Left ventricle myocardium inferior (tissue), 1 donor: ENCODE data around the gene CENPB. TPM values are rescaled to one million over a fixed set of nuclear protein-coding genes. Genes with fewer than 3 reads are reported as not detected.
A peak's percentile ranks its signal among the peaks of the same experiment; 100 is the strongest.

Source experiments
- DNase-seq: peaks from one replicate; pipeline ENCODE4 v3.0.0-alpha.2; 2020
- H3K27ac ChIP-seq: fragments of 200-600 bp; replicated peaks from 2 replicates; pipeline ENCODE4 v1.8.0; 2021
- H3K27me3 ChIP-seq: fragments of 200-600 bp; 2 replicates; pipeline ENCODE4 v1.8.0; 2021; ENCODE audit warnings: low read depth
- H3K36me3 ChIP-seq: fragments of 200-600 bp; 2 replicates; pipeline ENCODE4 v1.8.0; 2021
- H3K4me1 ChIP-seq: fragments of 200-600 bp; 2 replicates; pipeline ENCODE4 v1.8.0; 2021
- H3K4me3 ChIP-seq: fragments of 200-600 bp; 2 replicates; pipeline ENCODE4 v1.8.0; 2021; ENCODE audit warnings: mild to moderate bottlenecking, moderate library complexity
- H3K9me3 ChIP-seq: fragments of 200-600 bp; replicated peaks from 2 replicates; pipeline ENCODE4 v1.8.0; 2021
- intact Hi-C: fragments of 100-400 bp; cut with micrococcal nuclease; formaldehyde crosslinking; loops from one replicate; pipeline ENCODE4 v1.11.0; 2022
- total RNA-seq: library from RNA; stranded (reverse); fragmentation: NEBNext Ultra II Directional; extraction: Animal tissue kit (Norgen Biotek cat#: 25700); gene quantifications from one replicate; pipeline ENCODE4 v1.2.1, GENCODE V29; 2021
- TF ChIP-seq, protein P1 (sequence below): fragments of 200-600 bp; IDR thresholded peaks from 2 replicates; pipeline ENCODE4 v1.8.0; 2021; ENCODE audit warnings: antibody characterized with exemption, mild to moderate bottlenecking, borderline replicate concordance
- donor health status: DM: no; HTN: yes; CAD: no; lungs with severe emphysema.

CENPB gene
- total RNA-seq, 1 donor from 2014 or later, result 70.7 TPM

DNA sequence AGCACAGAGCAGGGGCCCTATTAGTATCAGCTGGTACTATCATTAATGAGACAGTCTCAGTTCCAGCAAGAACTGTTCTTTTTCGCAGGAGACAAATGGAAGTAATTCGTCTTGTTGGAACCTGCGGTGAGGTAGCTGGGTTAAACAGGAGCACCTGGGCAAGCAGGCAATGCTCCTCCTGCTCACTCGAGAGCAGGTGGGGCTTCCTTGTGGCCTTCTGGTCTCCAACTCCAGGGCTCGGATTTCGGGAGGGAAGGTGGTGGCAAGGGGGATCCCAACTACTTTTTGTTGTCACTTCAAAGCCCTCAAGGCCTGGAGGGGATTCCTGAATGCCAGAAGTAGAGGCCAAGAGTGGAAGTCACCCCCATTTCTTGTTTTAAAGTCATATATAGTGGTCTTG, 3.9 kb downstream of the CENPB start:
- TF ChIP-seq, protein P1, sequence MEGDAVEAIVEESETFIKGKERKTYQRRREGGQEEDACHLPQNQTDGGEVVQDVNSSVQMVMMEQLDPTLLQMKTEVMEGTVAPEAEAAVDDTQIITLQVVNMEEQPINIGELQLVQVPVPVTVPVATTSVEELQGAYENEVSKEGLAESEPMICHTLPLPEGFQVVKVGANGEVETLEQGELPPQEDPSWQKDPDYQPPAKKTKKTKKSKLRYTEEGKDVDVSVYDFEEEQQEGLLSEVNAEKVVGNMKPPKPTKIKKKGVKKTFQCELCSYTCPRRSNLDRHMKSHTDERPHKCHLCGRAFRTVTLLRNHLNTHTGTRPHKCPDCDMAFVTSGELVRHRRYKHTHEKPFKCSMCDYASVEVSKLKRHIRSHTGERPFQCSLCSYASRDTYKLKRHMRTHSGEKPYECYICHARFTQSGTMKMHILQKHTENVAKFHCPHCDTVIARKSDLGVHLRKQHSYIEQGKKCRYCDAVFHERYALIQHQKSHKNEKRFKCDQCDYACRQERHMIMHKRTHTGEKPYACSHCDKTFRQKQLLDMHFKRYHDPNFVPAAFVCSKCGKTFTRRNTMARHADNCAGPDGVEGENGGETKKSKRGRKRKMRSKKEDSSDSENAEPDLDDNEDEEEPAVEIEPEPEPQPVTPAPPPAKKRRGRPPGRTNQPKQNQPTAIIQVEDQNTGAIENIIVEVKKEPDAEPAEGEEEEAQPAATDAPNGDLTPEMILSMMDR, result no peak
- peaks cover 6% of the 10 kb centered on the region for H3K36me3 ChIP-seq
- intact Hi-C loops, result no loop called here
- H3K4me1 ChIP-seq, result peaks cover 62% of the 10 kb centered on the region
- H3K4me3 ChIP-seq, result no peak overlapping the region
- H3K27me3 ChIP-seq, result no peaks in the 10 kb centered on the region
- H3K27ac ChIP-seq, result no peak overlapping the region
- DNase-seq, result no peak
- H3K9me3 ChIP-seq, result no peaks in the 10 kb centered on the region

DNA sequence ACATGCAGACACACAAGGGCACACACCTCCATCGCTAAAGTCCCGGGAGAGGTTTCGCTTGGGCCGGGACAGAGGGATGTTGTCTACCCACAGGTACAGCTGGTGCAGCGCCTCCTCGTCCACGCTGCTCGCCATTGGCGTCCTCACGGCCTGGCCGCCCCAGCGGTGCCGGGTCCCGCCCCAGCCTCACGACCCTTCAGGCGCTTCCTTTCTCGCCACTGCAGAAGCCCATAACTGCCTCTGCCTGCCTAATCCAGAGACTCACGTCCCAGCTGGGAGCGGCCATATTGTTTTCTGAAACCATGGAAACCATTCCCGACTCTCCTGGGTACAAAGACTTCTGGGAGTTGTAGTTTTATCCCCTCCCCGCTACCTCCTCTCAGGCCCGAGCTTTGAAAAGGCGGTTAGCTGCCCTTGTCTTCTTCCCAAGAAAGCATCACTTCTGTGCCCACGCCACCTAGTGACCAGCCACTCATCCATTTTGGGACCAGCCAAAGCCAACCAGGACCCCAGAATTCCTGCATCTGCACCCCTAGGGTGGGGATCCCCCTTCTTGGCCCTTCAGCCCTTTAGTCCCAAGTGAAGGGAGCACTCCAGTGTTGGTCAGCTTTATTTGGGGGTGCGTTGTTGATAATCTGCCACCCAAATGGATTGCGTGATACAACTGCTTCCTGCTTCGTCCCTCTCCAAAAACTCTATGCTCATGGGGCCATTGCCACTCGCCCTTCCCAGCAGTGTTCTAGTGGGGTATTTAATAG, 5.2 kb downstream of the CENPB start, which contains the start of gene SPEF1:
Gene SPEF1, minus strand, starts transcription at position 296 of the 758 bp plus-strand sequence. Its CDS starts 161 bp downstream, at position 135.
- TF ChIP-seq, protein P1, result peak; percentile 44
- peak; percentile 62 for DNase-seq
- H3K27me3 ChIP-seq, result no peaks in the 10 kb centered on the region
- intact Hi-C loops, result no loop called here
- H3K27ac ChIP-seq, result peak within 1 kb of the TSS; percentile 62
- H3K9me3 ChIP-seq, result no peaks in the 10 kb centered on the region
- peak within 1 kb of the TSS; percentile 66 for H3K4me3 ChIP-seq
- H3K4me1 ChIP-seq, result peaks cover 61% of the 10 kb centered on the region
- H3K36me3 ChIP-seq, result peaks cover 6% of the 10 kb centered on the region

DNA sequence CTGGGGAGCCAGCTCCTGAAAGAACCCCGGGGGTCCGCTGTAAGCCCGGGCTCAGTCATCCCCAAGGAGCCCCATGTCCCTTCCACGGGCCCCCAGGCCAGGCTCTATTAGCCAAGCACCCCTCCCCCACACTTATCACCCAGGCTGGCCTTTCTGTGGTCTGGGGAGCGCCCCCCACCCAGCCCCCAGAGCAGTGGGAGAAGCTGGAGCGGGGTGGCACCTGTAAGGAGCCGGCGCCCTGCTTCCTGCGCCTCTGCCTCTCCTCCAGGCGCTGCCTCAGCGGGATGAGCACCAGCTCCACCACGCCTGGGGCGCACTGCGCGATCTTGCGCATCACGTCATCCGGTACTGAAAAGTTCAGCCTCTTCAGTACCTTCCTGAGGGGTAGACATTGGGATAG, 7.6 kb downstream of the CENPB start:
- H3K4me3 ChIP-seq, result no peak overlapping the region
- peaks cover under 1% of the 10 kb centered on the region for H3K36me3 ChIP-seq
- H3K4me1 ChIP-seq, result peaks cover 38% of the 10 kb centered on the region
- no peaks in the 10 kb centered on the region for H3K9me3 ChIP-seq
- DNase-seq, result no peak
- H3K27me3 ChIP-seq, result no peaks in the 10 kb centered on the region
- H3K27ac ChIP-seq, result no peak overlapping the region
- TF ChIP-seq, protein P1, result no peak
- intact Hi-C loops, result no loop called here

DNA sequence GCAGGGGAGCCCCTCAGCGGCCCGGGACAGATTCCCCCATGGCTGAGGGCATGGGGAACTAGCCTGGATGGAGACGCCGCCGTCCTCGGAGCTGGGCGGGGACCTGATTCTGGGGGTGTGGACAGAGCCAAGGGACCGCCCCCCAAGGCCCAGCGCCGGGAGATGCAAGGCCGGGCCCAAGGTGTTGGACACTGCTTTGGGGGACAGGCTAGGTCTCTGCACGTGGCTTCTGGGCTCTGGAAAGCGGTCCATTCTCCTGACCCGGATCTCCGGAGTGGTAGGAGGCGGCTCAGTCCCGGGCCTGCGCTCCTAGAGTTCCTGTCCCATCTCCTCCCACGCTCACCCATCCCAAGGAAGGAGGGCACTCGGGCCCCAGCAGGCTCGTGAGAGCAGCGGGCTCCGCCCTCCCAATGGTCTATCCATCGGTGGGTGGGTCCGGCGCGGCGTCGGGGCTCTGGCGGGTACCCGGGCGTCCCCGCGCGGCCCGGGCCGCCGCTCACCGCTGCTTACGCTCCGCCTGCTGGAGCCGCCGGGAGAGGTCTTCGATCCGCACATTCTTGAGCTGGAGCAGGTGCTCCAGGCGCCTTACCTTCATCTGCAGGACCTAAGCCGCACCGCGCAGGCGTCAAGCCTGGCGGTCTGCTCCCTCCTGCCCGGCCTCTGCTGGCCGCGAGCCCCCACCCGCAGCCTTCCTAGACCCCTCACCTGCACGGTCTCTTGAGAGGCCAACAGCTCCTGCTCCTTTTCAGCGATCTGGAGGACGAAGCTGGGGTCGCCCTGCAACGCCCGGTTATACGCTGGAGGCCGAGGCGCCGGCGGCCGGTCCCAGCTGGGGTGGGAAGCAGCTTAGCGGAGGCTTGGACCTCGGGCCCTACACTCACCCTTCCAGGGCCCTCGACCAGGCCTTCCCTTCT, 8.6 kb downstream of the CENPB start:
- DNase-seq, result peak; percentile 77
- Histone ChIP-seq H3K4me3 (peak overlapping the region; percentile 69), H3K27ac (peak overlapping the region; percentile 16), H3K9me3 (no peaks in the 10 kb centered on the region), H3K27me3 (no peaks in the 10 kb centered on the region), H3K4me1 (peaks cover 29% of the 10 kb centered on the region), H3K36me3 (no peaks in the 10 kb centered on the region)
- TF ChIP-seq, protein P1, result no peak
- intact Hi-C loops, result no loop called here

DNA sequence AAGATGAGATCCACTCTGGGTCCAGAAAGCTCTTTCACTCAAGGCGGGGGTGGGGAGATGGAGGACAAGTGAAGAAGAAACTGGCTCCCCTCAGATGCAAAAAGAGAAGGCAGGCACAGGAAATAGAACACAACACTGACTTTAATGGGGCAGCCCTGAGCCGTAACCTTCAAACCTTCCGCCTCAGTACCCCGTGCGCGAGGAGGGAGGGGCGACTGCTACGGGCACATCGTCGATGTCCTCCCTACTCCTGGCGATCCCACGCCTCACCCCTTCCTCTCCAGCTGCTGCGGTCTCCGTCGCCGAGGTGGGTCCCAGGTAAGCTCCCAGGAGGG, 9.2 kb downstream of the CENPB start:
- no peaks in the 10 kb centered on the region for H3K9me3 ChIP-seq
- TF ChIP-seq, protein P1, result no peak
- peak overlapping the region; percentile 16 for H3K27ac ChIP-seq
- H3K27me3 ChIP-seq, result no peaks in the 10 kb centered on the region
- DNase-seq, result no peak
- peaks cover 29% of the 10 kb centered on the region for H3K4me1 ChIP-seq
- peak overlapping the region; percentile 69 for H3K4me3 ChIP-seq
- intact Hi-C loops, result no loop called here
- no peaks in the 10 kb centered on the region for H3K36me3 ChIP-seq
